ENCODE data around the gene DGKG.

DGKG gene

DNA sequence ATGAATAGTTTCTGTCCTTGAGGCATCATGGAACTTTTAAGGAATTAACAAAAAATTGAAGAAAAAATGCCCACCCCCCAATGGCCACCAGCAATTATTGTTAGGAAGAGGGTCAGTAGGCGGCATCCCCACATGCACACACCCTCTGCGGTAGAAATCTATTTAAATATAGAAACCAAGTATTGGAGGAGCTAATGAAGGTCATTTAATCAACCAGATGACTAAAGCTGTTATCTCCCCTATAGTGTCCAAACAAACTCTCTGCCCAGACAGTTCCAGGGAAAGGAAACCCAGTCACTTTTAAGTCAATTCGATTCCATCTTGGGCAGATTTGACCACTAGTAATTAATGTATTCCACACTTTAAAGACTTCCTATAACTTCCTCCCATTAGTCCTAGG, 47.1 kb downstream of the DGKG start:
- Histone ChIP-seq H3K9ac (ENCODE audit: low read depth, low read length) (no peak overlapping the region), H3K27me3 (ENCODE audit: control insufficient read depth, insufficient read depth, low read length) (peaks cover 3% of the 10 kb centered on the region), H3K36me3 (ENCODE audit: insufficient read depth, low read length) (no peaks in the 10 kb centered on the region), H3K9me3 (replicated peaks; ENCODE audit: low read length) (no peaks in the 10 kb centered on the region), H3K4me3 (ENCODE audit: low read length) (no peak overlapping the region), H3K4me2 (ENCODE audit: low read length) (no peak overlapping the region), H3K4me1 (ENCODE audit: control insufficient read depth, insufficient read depth, low read length) (no peaks in the 10 kb centered on the region)

GRCh38 chr3:186311441-186311840, 50.6 kb downstream of the DGKG start:
- H3K27me3 ChIP-seq (ENCODE audit: control insufficient read depth, insufficient read depth, low read length): peaks cover 3% of the 10 kb centered on the region
- no peak overlapping the region for H3K4me3 ChIP-seq (ENCODE audit: low read length)
- no peaks in the 10 kb centered on the region for H3K36me3 ChIP-seq (ENCODE audit: insufficient read depth, low read length)
- H3K4me1 ChIP-seq (ENCODE audit: control insufficient read depth, insufficient read depth, low read length): no peaks in the 10 kb centered on the region
- H3K9ac ChIP-seq (ENCODE audit: low read depth, low read length): no peak overlapping the region
- H3K4me2 ChIP-seq (ENCODE audit: low read length): no peak overlapping the region
- no peaks in the 10 kb centered on the region for H3K9me3 ChIP-seq (replicated peaks; ENCODE audit: low read length)

- Histone ChIP-seq H3K4me2 (ENCODE audit: low read length) (no peak overlapping the region), H3K4me1 (ENCODE audit: control insufficient read depth, insufficient read depth, low read length) (no peaks in the 10 kb centered on the region), H3K9me3 (replicated peaks; ENCODE audit: low read length) (no peaks in the 10 kb centered on the region), H3K36me3 (ENCODE audit: insufficient read depth, low read length) (no peaks in the 10 kb centered on the region), H3K9ac (ENCODE audit: low read depth, low read length) (no peak overlapping the region), H3K27me3 (ENCODE audit: control insufficient read depth, insufficient read depth, low read length) (peaks cover 26% of the 10 kb centered on the region), H3K4me3 (ENCODE audit: low read length) (no peak overlapping the region)
Measured at GRCh38 chr3:186308549-186308948, 53.5 kb downstream of the DGKG start.

GRCh38 chr3:186307594-186308221, 54.3 kb downstream of the DGKG start:
- Histone ChIP-seq H3K27me3 (ENCODE audit: control insufficient read depth, insufficient read depth, low read length) (peaks cover 35% of the 10 kb centered on the region), H3K4me1 (ENCODE audit: control insufficient read depth, insufficient read depth, low read length) (no peaks in the 10 kb centered on the region), H3K4me2 (ENCODE audit: low read length) (no peak overlapping the region), H3K9me3 (replicated peaks; ENCODE audit: low read length) (no peaks in the 10 kb centered on the region), H3K9ac (ENCODE audit: low read depth, low read length) (no peak overlapping the region), H3K4me3 (ENCODE audit: low read length) (no peak overlapping the region), H3K36me3 (ENCODE audit: insufficient read depth, low read length) (no peaks in the 10 kb centered on the region)

- Histone ChIP-seq H3K4me3 (ENCODE audit: low read length) (no peak overlapping the region), H3K36me3 (ENCODE audit: insufficient read depth, low read length) (no peaks in the 10 kb centered on the region), H3K4me1 (ENCODE audit: control insufficient read depth, insufficient read depth, low read length) (no peaks in the 10 kb centered on the region), H3K9me3 (replicated peaks; ENCODE audit: low read length) (no peaks in the 10 kb centered on the region), H3K4me2 (ENCODE audit: low read length) (no peak overlapping the region), H3K9ac (ENCODE audit: low read depth, low read length) (no peak overlapping the region), H3K27me3 (ENCODE audit: control insufficient read depth, insufficient read depth, low read length) (peaks cover 45% of the 10 kb centered on the region)
Measured at GRCh38 chr3:186305286-186305685, 56.7 kb downstream of the DGKG start.

DNA sequence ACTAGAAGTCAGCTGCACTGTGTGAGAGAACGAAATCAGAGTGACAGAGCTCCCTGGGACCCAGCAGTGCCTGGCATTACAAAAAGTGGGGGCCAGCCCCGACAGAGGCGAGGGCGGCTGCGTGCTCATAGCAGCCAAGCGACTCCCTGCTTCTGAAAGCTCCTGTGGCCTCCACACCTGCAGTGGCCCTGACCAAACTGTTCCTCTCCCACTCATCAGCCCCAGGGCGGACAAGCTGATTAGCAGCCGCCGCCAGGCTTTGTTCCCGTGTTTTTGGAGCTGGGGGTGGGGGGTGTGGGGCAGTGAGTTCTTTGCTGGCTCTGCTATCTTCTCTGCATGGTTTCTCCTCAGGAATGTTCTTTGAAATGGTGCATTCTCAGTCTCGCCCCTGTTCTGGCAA, 58.1 kb downstream of the DGKG start:
- Histone ChIP-seq H3K36me3 (ENCODE audit: insufficient read depth, low read length) (no peaks in the 10 kb centered on the region), H3K27me3 (ENCODE audit: control insufficient read depth, insufficient read depth, low read length) (peaks cover 55% of the 10 kb centered on the region), H3K9me3 (replicated peaks; ENCODE audit: low read length) (no peaks in the 10 kb centered on the region), H3K4me3 (ENCODE audit: low read length) (no peak overlapping the region), H3K4me1 (ENCODE audit: control insufficient read depth, insufficient read depth, low read length) (no peaks in the 10 kb centered on the region), H3K9ac (ENCODE audit: low read depth, low read length) (no peak overlapping the region), H3K4me2 (ENCODE audit: low read length) (no peak overlapping the region)

DNA sequence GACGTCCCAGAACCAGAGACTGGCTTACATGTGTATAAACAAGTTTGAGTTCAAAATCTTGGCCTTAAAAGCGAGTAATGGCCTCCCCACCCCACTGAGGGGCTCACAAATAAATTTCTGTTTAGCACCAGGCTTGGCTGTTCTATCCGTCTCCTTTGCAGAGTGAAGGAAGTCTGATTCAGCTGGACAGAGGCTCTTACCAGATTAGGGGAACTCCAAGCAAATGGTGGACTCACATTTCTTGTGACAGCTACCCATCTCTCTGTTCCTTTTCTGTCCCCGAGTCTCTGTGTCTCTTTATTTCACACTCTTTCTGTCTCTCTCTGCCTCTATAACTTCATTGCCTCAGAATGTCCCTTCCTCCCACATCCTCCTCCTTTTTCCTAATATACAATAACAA, 62.7 kb downstream of the DGKG start:
- peaks cover 56% of the 10 kb centered on the region for H3K27me3 ChIP-seq (ENCODE audit: control insufficient read depth, insufficient read depth, low read length)
- H3K4me3 ChIP-seq (ENCODE audit: low read length): no peak overlapping the region
- no peaks in the 10 kb centered on the region for H3K9me3 ChIP-seq (replicated peaks; ENCODE audit: low read length)
- no peak overlapping the region for H3K4me2 ChIP-seq (ENCODE audit: low read length)
- H3K9ac ChIP-seq (ENCODE audit: low read depth, low read length): no peak overlapping the region
- H3K4me1 ChIP-seq (ENCODE audit: control insufficient read depth, insufficient read depth, low read length): no peaks in the 10 kb centered on the region
- no peaks in the 10 kb centered on the region for H3K36me3 ChIP-seq (ENCODE audit: insufficient read depth, low read length)

GRCh38 chr3:186298876-186299275, 63.2 kb downstream of the DGKG start:
- no peaks in the 10 kb centered on the region for H3K9me3 ChIP-seq (replicated peaks; ENCODE audit: low read length)
- H3K4me1 ChIP-seq (ENCODE audit: control insufficient read depth, insufficient read depth, low read length): no peaks in the 10 kb centered on the region
- no peak overlapping the region for H3K4me3 ChIP-seq (ENCODE audit: low read length)
- no peak overlapping the region for H3K4me2 ChIP-seq (ENCODE audit: low read length)
- H3K36me3 ChIP-seq (ENCODE audit: insufficient read depth, low read length): no peaks in the 10 kb centered on the region
- H3K27me3 ChIP-seq (ENCODE audit: control insufficient read depth, insufficient read depth, low read length): peaks cover 54% of the 10 kb centered on the region
- H3K9ac ChIP-seq (ENCODE audit: low read depth, low read length): no peak overlapping the region

- H3K4me1 ChIP-seq (ENCODE audit: control insufficient read depth, insufficient read depth, low read length): peaks cover 7% of the 10 kb centered on the region
- H3K9ac ChIP-seq (ENCODE audit: low read depth, low read length): no peak overlapping the region
- H3K36me3 ChIP-seq (ENCODE audit: insufficient read depth, low read length): no peaks in the 10 kb centered on the region
- H3K4me2 ChIP-seq (ENCODE audit: low read length): no peak overlapping the region
- peaks cover 3% of the 10 kb centered on the region for H3K27me3 ChIP-seq (ENCODE audit: control insufficient read depth, insufficient read depth, low read length)
- H3K4me3 ChIP-seq (ENCODE audit: low read length): no peak overlapping the region
- no peaks in the 10 kb centered on the region for H3K9me3 ChIP-seq (replicated peaks; ENCODE audit: low read length)
Measured at GRCh38 chr3:186290796-186291195, 71.2 kb downstream of the DGKG start.

- H3K4me3 ChIP-seq (ENCODE audit: low read length): no peak overlapping the region
- no peaks in the 10 kb centered on the region for H3K9me3 ChIP-seq (replicated peaks; ENCODE audit: low read length)
- H3K27me3 ChIP-seq (ENCODE audit: control insufficient read depth, insufficient read depth, low read length): no peaks in the 10 kb centered on the region
- H3K9ac ChIP-seq (ENCODE audit: low read depth, low read length): no peak overlapping the region
- H3K4me1 ChIP-seq (ENCODE audit: control insufficient read depth, insufficient read depth, low read length): peaks cover 13% of the 10 kb centered on the region
- H3K36me3 ChIP-seq (ENCODE audit: insufficient read depth, low read length): no peaks in the 10 kb centered on the region
- H3K4me2 ChIP-seq (ENCODE audit: low read length): peak overlapping the region; percentile 9
Measured at GRCh38 chr3:186287711-186288110, 74.3 kb downstream of the DGKG start.

- H3K4me2 ChIP-seq (ENCODE audit: low read length): no peak overlapping the region
- H3K27me3 ChIP-seq (ENCODE audit: control insufficient read depth, insufficient read depth, low read length): no peaks in the 10 kb centered on the region
- no peak overlapping the region for H3K4me3 ChIP-seq (ENCODE audit: low read length)
- H3K9ac ChIP-seq (ENCODE audit: low read depth, low read length): no peak overlapping the region
- no peaks in the 10 kb centered on the region for H3K36me3 ChIP-seq (ENCODE audit: insufficient read depth, low read length)
- no peaks in the 10 kb centered on the region for H3K9me3 ChIP-seq (replicated peaks; ENCODE audit: low read length)
- H3K4me1 ChIP-seq (ENCODE audit: control insufficient read depth, insufficient read depth, low read length): peaks cover 23% of the 10 kb centered on the region
Measured at GRCh38 chr3:186286114-186286513, 75.9 kb downstream of the DGKG start.

DNA sequence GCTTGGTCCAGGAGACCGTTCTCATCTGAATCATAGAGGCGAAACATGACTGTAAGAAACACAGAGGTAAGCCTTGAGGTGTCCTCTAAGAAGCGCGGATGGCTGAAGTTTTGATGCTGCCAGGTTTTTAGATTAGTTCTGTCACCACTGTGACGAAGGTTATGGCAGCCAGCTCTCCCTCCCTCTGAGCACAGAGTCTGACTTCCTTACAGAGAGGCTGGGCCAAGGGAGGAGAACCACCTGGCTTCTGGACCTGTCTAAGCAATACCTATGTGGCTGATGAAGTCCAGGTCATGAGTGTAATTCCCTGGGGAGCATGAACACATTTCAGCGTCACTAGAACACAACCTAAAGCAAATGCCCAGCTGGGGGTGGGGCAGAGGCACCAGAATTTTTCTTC, 77.4 kb downstream of the DGKG start:
- Histone ChIP-seq H3K4me1 (ENCODE audit: control insufficient read depth, insufficient read depth, low read length) (peaks cover 31% of the 10 kb centered on the region), H3K27me3 (ENCODE audit: control insufficient read depth, insufficient read depth, low read length) (no peaks in the 10 kb centered on the region), H3K9me3 (replicated peaks; ENCODE audit: low read length) (no peaks in the 10 kb centered on the region), H3K4me3 (ENCODE audit: low read length) (no peak overlapping the region), H3K9ac (ENCODE audit: low read depth, low read length) (no peak overlapping the region), H3K4me2 (ENCODE audit: low read length) (no peak overlapping the region), H3K36me3 (ENCODE audit: insufficient read depth, low read length) (no peaks in the 10 kb centered on the region)
